Fibroblast of peridontal ligament (primary cell): ENCODE data around the gene TBC1D8.
"Not testable (repeated sequence)": the region's sequence is repeated elsewhere in the genome, so short reads cannot be mapped to it uniquely, and the experiment has no call there.

ENCODE experiments used
- DNase-seq: peaks from one replicate; pipeline ENCODE4 v3.0.0-alpha.2; 2010; ENCODE audit errors: extremely low read depth

TBC1D8 gene

DNA sequence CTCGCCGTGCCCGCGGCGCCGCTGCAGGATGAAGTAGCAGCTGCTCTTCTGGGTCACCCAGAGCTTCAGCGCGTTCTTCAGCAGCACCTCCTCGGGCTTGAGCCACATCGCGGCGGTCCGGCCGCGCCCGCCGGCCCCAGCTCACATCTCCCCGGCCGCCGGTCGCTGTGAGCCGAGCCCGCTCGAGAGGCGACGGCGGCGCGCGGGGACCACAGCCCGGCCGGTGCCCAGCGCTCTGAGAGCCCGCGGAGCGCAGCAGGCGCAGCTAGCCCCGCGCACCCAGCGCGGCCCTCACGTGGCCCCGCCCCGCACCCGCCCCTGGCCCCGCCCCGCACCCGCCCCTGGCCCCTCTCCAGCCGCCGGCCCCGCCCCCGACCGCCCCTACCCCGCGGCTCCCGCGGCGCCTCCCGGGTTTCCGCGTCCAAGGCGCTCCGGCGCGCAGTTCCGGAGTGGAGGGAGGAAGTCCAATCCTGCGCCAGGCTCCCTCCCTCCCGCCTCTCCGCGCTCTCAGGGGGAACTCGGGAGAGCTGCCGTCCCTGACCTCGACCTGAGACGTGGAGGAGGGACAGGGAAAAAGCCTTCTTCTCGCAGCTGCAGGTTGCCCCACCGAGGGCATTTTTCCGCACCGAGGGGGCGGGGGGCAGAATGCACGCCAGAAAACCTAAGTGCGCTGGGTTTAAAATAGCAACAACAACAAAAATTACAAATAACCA lies at the start of gene TBC1D8:
TSS of gene TBC1D8 (minus strand) at position 237 of the 713 bp plus-strand sequence. CDS start at position 108, 129 bp downstream.
- peak; percentile 71 for DNase-seq

DNA sequence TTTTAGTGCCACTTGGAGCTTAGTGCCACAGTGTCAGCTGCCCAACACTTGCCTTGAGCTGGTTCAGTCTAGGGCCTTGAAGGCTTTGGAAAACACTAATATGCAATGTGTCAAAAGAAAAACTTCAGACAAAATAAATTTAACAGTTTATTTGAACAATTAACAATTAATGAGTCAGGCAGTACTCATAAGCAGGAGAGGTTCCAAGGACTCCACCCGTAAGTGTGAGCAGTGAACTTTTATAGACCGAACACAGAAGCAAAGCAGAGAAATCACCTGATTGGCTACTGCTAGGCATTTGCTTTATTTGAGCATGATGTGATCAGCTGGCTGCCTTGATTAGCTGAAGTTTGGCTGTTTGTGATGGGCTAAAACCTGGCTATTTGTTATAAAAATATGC lies 49.5 kb upstream of the TBC1D8 start:
- DNase-seq, result peak; percentile 15

DNA sequence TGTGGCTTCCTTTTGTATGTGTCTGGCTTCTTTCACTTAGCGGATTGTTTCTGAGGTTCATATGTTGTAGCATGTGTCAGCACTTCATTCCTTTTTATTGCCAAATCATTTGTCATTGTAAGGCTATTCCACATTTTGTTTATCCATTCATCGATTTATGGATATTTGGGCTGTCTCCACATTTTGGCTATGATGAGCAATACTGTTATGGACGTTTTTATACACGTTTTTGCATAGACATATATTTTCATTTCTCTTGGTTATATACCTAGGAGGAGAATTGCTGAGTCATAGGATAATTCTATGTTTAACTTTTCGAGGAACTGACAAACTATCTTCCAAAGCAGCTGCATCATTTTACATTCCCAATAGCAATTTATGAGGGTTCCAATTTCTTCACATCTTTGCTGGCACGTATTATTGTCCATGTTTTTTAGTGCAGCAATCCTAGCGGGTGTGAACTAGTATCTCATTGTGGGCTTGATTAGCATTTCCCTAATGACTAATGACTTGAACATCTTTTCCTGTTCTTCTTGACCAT lies 48.1 kb upstream of the TBC1D8 start:
- DNase-seq, result peak; percentile 51

DNA sequence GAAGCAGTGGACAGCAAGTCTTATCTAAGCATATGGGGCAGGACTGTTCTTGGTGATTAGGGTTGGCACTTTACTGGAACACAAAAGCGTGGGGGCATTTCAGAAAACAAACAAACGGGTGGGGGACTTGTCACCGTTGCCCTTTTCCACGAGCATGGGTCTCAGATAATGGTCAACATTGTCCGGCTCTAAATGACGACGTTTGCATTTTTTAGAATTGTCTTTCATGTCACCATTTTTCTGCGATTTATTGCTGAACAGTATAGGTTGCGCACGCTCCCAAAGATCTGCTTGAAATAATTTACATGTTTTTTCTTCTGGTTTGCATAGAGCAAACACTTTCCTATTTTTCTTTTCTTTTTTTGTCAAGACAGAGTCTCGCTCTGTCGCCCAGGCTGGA lies 46.6 kb upstream of the TBC1D8 start:
- DNase-seq, result no peak

DNA sequence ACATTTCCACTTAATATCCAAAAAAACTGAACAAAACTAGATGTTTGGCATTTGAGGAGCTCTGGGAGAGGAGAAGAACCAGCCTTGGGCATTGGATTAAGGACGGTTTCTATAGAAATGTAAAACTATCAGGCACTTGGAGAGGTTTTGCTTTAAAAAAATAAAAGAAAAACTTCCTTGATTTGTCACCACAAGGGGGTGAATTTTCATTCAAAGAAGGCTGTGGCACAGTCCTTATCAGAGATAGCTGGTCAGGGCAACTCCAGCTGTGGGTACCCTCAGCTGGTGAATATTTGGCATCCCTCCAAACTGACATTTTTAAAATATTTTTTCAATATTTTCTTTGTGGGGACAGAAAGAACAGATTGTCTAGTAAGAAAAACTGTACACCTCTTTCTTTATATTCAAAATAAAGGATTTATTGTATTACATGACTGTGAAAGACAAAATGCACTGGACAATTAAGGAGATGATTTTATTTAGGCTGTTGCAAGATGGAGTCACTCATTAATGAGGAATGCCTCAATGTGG lies 46.1 kb upstream of the TBC1D8 start:
- DNase-seq, result peak; percentile 11

DNA sequence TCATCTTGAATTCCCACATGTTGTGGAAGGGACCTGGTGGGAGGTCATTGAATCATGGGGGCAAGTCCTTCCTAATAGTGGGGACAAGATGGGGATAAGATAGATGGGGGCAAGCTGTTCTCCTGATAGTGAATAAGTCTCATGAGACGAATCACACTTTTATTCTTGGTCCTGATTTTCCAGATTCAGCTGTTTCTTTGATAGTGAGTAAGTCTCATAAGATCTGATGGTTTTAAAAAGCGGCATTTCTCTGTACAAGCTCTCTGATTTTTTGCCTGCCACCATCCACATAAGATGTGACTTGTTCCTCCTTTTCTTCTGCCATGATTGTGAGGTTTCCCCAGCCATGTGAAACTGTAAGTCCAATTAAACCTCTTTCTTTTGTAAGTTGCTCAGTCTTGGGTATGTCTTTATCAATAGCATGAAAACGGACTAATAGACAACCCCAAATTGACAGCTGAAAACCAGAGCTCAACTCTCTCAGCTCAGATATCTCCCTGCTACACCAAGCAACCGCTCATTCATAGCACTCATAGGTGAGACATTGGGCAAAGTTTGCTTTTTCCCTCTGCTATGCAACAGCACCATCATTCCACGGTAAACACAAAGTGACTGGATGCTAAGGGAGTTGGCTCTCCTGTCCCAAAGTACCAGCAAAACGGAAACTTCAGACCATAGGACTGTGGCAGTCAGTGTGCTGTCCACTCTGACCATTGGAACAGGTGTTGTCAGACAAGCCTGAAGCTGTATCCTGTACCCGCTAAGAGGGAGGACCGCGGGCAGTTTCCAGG lies 44.9 kb upstream of the TBC1D8 start:
- DNase-seq, result no peak

DNA sequence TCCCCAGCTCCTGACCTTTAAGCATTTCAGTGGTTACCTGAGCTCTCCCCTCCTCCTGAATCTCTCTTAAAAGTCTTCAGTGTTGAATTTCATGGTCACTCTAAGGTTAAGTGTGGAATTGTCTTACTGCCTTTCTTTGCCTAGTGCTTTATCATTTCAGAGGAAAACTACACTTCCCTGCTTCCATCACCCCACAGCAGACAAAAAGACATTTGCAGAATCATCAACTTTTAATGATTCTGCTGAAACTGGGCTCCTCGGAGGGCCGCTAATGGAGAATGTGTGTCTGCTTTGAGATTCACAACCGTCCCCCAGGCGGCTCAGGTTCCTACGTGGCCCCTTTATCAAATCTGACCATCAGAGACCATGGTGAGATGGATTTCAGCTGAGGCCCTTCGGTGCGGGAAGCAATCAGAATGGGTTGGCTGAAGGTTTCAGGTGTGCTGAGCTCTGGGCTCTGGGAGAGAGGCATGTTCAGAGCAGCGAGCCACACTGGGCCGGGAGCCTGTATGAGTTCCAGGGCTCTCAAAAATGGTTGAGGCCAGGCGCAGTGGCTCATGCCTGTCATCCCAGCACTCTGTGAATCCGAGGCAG lies 41.9 kb upstream of the TBC1D8 start:
- DNase-seq, result no peak

DNA sequence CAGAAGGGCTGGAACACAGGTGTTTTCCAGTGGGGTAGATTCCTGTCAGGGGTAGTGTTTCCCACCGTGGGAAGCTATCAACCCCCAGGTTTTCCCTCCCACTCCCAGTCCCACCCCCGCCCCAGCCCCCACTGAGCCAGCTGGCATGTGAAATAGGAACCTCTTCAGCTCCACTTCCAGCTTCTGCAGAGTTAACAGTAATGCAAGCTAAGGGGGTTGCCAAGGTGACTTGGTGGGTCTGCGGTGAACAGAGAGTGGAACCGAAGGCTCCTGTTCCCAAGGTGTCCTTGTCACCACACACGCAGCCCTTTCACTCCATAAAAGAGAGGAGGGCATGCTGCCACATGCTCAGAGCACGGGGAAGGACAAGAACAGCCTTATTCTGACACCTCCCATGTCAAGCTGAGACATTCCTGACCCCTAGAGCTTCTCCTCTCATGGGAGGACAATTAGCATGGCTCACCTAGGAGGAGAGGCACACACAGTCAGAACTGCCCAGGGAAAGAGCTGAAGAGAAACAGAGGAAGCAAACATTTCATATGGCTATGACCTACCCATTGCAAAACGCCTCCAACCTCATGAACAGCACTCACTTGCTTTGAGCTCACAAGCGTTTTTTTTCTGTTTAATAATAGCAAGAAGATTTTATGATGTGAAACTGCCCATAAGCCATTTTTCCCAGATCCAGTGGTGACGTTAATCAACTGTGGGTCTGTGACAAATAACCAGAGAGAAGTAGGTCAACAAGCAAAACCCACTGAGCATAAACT lies 39.8 kb upstream of the TBC1D8 start:
- DNase-seq, result no peak

DNA sequence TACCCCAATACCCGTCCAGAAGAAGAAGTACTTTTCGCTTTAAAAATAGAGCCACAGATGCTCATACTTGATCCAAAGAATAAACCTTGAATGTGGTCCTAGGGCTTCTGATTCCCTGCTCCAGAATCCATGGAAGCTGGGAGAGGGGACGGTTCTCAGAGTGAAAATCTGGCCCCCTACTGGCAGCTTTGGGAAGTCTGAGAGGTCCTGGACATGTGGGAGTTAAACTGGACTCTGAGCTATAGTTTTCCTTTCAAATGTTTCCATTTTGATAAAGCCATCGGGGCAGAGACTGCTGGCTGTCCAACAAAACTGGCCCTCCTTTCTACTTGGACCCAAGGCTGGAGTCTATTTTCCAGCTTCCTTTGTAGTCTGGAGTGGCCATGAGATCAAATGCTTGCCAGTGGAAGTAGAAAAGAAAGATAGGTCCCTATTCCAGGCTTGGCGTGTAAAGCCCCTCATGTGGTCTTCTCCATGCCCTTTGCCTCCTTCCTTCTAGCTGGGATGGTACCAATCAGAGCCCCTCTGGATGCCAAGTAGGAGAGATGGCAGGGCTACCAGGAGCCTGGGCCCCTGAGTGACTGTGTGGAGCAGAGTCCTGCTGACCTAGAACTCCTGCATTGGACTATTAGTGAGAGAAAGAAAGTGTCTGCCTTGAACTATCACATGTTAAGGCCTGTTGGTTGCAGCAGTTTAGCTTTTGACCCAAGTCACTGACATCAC lies 37.7 kb upstream of the TBC1D8 start:
- peak; percentile 49 for DNase-seq

DNA sequence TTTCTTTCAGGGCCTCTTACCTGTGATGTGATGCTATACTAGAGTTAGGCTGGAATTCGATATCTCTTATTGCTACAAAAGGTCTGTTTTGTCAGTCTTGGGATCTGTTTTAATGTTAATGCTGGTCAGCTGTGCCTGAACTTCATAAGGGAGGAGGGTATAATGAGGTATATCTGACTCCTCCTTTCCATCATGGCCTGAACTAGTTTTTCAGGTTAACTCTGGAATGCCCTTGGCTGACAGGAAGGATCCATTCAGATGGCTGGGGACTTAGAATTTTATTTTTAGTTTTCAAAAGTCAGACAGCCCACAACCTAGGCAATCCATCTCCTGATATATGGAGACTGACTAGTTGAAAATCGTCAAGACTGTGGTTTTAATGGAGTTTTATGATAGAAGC lies 35.9 kb upstream of the TBC1D8 start:
- no peak for DNase-seq

DNA sequence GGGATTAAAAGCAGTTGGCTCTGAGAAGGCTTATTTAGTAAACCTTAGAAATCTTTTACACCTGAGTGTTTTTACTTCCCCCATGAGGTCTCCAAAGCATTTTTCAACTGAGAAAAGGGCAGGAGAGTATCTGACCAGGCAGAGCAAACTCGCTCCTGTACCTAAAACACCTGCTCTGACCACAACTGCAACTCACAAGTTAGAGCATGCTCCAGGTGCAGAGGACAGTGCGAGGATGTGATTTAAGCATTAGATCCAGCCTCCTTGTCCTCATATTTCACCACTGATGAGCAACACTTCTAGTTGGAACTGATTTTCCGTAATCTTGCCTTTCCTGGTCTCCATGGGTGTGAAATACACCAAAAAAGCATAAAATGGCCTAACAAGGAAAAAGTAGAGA lies 34.5 kb upstream of the TBC1D8 start:
- no peak for DNase-seq

DNA sequence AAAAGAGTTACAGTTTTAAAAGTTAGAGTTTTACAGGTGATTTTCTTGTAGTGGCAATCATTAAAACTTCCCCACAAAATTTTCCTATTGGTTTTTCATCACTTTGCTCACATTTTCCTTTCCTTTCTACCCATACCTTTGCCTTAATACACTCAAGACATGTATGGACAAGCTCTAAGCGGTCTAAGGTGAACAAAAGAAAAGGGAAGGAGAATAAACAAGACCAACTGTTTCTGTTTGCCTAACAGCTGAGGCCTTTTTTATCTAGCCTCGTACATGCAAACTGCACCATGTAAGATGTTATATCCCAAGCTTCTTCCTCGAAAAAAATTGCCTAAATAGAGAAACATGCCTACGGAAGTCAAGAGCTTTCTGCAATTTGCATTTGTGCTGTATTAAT lies 33.9 kb upstream of the TBC1D8 start:
- no peak for DNase-seq

DNA sequence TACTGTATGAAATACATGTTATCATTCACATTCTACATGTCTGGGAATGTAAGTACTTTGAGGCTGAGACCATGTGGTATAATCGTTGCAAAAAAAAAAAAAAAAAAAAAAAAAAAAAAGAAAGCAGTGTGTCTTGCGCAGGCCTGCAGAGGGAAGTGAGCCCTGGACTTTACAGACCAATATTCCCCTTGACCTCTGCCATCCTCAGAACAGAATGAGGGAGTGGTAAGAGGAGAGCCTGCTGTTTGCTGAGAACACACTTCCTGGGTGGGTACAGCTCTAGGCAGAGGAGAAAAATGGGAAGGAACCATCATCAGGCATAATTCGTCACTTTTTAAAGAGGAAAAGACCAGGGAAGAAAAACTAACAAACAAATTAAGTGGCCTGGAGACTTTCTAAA lies 28.8 kb upstream of the TBC1D8 start:
- no peak for DNase-seq

DNA sequence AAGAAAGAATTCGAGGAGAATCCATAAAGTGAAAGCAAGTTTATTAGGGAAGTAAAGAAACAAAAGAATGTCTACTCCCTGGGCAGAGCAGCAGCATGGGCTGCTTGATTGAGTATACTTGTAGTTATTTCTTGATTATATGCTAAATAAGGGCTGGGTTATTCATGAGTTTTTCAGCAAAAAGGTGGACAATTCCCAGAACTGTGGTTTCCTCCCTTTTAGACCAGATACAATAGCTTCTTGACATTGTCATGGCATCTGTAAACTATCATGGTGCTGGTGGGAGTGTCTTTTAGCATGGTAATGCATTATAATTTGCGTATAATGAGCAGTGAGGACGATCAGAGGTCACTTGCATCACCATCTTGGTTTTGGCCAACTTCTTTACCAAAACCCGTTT lies 25.6 kb upstream of the TBC1D8 start:
- no peak for DNase-seq

DNA sequence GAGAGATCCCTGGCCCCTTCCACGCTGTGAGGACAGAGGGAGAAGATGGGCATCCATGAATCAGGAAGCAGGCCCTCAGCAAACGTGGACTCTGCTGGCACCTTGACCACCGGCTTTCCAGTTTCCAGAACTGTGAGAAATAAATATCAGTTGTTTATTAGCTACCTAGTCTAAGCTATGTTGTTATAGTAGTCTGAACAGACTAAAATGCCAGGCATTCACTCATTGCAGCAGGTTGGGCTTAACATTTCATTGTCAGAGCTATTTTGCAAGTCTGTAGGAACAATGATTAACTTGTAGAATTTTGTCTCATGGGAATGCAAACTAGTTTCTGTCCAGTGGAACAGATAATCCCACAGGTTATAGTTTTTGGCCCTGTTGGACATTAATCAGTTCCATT lies 24.8 kb upstream of the TBC1D8 start:
- DNase-seq, result peak; percentile 23

DNA sequence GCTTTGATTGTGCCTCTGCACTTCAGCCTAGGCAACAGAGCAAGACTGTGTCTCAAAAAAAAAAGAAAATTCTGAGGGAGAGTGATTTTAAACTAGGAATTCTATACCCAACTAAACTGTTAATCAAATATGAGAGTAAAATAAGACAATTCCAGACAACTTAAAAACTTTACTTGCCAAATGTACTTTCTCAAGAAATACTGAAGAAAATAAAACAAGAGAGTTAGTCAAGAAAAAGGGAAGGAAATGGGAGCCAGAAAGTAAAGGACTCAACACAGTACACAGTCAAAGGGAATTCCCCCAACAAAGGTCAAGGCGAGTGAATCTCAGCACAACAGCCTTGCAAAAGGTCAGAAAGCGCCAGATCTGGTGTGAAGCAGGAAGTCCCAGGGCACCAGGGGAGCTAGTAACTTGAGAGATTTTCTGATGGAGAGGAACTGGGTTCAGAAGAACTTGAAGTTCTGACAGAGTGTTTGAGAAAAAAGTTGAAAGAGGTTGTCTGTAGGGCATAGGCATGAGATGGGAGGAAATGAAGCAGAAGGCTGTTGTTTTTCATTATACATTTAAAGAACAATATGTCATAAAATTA lies 22.6 kb upstream of the TBC1D8 start:
- DNase-seq, result no peak

DNA sequence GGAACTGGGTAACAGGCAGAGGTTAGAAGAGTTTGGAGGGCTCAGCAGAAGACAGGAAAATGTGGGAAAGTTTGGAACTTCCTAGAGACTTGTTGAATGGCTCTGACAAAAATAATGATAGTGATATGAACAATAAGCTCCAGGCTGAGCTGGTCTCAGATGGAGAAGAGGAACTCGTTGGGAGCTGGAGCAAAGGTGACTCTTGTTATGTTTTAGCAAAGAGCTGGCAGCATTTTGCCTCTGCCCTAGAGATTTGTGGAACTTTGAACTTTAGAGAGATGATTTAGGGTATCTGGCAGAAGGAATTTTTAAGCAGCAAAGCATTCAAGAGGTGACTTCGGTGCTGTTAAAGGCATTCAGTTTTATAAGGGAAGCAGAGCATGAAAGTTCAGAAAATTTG lies 18.6 kb upstream of the TBC1D8 start:
- not testable (repeated sequence) for DNase-seq

DNA sequence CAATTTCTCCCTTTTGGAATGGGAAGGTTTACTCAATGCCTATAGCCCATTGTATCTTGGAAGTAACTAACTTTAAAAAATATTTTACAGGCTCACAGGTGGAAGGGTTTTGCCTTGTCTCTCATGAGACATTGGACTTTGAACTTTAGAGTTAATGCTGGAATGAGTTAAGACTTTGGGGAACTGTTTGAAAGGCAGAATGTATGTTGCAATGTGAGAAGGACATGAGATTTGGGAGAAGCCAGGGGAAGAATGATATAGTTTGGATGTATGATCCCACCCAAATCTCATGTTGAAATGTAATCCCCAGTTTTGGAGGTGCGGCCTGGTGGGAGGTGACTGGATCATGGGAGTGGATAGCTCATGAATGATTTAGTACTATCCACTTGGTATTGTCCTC lies 17.5 kb upstream of the TBC1D8 start:
- DNase-seq, result no peak

DNA sequence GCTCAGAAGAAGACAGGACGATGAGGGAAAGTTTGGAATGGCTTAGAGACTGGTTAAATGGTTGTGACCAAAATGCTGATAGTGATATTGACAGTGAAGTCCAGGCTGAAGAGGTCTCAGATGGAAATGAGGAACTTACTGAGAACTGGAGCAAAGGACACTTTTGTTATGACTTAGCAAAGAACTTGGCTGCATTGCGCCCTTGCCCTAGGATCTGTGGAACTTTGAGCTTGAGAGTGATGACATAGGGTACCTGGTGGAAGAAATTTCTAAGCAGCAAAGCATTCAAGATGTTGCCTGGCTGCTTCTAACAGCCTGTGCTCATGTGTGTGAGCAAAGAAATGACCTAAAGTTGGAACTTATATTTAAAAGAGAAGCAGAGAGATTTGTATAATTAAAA lies 16.4 kb upstream of the TBC1D8 start:
- not testable (repeated sequence) for DNase-seq

DNA sequence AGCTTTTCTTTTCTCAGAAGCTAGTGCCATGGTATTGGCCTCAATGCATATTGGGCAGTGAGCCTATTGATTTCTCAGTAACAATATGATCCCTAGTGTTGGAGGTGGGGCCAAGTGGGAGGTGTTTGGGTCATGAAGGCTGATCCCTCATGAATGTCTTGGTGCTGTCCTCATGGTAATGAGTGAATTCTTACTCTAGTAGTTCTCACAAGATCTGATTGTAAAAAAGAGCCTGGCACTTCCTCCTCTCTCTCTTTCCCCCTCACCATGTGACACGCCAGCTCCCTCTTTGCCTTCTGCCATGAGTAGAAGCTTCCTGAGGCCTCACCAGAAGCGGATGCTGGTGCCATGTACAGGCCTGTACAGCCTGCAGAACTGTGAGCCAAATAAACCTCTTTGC lies 12.8 kb upstream of the TBC1D8 start:
- DNase-seq, result no peak
